Fibroblast of skin of back (primary cell): ENCODE results near the gene DDX10.
"Not testable (repeated sequence)": the region's sequence is repeated elsewhere in the genome, so short reads cannot be mapped to it uniquely, and the experiment has no call there.

Experiments used
- DNase-seq: peaks from one replicate; pipeline ENCODE4 v3.0.0-alpha.2; 2013

DDX10 gene

DNA sequence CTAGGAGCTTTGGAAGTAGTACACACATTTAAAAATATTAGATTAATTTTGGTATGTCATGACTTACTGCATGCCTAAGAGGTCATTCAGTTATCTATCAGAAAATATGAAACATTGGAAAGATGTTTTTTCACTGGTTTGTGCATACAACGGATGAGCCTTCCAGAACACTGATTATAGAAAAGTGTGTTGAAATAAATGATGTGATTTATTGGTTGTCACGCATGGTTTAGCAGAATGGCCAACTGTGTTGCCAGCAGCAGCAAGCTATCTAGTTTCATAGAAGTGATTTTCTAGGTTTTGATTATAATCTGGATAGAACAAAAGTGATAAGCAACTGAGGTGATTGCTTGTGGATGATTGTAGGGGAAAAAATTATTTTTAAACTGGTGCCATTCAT lies 53.6 kb downstream of the DDX10 start:
- no peak for DNase-seq

DNA sequence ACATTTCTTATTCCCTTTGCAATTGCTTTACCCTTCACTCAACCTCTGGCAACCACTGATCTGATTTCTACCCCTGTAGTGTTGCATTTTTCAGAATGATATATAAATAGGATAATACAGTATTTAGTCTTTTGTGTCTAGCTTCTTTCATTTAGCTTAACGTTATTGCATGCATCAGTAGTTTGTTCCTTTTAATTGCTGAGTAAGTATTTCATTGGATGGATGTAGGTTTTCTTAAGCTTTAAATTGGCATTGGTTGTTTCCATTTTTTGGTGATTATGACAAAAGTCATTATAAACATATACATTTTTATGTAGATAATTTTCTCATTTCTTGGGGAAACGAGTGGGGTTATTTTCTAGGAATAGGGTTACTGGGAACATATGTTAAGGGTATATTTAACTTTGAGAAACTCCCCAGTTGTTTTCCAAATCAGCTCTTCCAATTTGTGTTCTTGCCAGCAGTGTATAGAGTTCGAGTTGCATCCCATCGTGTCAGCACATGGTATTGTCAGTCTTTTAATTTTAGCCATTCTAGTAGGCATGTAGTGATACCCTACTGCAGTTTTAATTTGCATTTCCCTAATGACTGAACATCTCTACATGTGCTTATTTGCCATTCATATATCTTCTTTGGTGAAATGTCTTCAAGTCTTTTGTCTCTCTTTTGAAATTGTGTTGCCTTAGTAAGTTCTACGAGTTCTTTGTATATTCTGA lies 60.3 kb downstream of the DDX10 start:
- no peak for DNase-seq

DNA sequence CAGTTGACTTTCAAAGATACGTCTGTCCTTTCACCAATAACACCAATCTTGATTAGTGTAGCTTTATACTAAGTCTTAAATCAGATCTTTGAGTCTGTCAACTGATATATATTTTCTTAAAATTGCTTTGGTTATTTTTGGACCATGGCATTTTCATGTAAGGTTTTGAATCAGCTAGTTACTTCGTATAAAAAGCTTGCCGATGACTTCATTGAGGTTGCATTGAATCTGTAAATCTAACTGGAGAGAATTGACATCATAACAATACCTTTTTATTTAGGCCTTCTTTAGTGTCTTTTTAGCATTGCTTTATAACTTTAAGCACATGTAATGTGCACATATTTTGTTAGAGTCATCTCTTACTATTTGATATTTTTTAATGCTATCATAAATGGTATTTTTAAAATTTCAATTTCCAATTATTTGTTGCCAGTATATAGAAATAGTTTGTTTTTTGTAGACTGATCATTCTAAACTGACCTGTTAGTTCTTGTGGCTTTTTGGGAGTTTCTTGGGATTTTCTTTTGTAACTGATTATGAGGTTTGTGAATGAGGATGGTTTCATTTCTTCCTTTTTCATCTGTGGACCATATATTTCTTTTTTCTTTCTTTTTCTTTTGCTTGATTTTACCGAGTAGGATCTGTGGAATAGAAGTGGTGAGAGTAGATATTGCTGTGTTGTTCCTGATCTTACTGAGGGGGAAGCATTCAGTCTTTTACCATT lies 61.4 kb downstream of the DDX10 start:
- DNase-seq, result no peak

DNA sequence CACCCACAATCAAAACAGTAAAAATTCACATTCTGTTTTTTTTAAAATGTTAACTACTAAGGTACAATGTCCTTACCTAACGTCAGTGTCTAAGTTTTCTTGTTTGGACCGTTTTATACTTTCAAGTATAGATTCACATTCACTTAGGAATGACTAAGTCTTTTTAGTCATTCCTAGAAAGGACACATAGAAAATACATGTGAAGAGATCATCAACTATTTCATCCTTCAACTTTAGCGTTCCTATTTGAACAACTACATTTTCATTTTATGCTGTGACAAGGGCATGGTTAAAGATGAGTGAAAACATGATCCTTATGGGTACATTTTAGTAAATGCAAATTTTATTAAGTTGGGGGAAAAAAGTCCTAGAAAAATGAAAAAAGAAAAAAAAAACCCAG lies 62.8 kb downstream of the DDX10 start:
- no peak for DNase-seq

DNA sequence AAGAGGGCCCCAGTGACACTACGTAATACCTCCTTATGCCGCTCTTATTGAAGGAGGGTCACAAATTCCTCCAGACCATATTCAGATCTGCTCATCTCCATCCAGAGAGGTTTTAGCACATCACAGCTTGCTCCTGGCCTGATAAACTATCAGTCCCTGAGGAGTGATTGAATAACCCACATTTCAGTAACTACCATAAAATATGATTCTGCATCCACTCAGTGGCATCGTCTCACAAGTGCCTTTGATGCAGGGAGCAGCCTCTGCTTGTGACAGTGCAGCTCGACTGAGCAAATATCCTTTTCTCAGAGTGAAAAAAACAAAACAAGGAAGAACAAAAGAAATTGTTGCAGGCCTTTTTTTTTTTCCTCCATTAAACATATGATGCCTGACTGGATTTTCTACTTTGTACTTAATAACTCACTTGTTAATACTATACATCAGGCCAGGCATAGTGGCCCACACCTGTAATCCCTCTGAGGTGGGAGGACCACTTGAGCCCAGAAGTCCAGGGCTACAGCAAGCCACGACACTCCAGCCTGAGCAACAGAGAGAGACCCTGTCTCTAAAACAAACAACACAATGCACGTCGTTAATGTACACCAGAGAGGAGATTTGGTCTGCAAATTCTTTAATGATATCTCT lies 64.5 kb downstream of the DDX10 start:
- DNase-seq, result no peak

DNA sequence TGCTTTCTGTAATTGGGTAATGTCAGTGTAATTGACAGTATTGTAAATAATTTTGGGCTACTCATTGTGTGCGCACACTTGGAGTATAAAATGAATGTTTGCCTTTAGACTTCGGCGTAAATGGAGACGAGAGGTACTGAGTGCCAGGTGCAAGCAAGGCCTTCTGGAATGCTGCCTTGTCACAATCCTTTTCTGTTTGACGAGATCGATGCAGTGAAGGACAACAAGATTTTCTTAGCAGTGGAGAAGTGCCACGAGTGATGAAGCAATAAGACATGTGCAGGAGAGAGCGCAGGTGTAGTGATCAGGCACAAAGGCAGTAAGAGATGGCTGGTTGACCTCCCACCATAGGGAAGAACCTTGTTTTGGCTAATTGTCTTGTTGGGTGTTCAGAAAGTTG lies 67.5 kb downstream of the DDX10 start:
- no peak for DNase-seq

DNA sequence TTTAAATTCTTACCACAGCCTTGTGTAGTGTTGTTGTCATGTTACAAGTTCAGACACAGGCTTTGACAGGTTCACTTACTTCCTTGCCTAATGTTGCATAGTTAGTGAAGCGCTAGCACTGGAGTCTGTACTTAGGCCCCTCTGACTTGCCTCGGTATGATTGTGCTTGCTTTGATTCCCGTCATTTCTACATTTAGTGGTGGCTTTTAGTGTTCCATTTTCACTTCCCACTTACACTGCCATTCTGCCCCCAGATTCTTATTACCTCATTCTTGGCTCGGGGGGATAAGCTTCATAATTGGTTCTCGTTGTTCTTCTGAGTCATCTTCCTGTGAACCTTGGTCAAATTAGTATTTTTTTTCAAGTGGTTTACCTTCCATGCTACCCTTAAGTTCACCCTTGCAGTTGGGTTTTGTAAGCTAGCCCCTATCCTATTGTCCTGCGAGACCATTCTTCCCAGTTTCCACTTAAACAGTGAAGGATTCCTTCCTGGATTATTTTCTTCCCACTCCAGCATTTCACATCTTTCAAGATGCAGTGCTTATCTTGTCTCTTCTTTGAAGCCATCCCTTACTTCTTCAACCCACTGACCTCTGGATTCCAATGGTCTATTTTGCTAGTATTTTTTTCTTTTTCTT lies 68.7 kb downstream of the DDX10 start:
- peak; percentile 64 for DNase-seq

DNA sequence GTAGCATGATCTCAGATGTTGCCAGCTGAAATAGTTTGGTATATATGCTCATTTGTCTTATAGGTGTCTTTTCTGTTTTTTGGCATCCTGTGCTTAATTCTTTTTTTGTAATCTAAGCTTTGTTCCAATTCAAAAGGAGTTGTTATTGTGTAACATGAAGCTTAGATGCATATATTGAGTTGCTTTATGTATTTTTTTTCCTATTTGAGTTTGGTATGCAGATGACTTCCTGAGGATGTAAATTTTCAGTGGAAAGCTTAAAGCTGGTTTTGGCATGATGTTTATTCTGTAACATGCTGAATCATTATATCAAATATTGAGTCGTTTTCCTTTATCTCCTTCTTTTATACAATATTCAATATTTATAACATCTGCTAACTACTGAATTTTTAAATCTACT lies 69.4 kb downstream of the DDX10 start:
- DNase-seq, result no peak

DNA sequence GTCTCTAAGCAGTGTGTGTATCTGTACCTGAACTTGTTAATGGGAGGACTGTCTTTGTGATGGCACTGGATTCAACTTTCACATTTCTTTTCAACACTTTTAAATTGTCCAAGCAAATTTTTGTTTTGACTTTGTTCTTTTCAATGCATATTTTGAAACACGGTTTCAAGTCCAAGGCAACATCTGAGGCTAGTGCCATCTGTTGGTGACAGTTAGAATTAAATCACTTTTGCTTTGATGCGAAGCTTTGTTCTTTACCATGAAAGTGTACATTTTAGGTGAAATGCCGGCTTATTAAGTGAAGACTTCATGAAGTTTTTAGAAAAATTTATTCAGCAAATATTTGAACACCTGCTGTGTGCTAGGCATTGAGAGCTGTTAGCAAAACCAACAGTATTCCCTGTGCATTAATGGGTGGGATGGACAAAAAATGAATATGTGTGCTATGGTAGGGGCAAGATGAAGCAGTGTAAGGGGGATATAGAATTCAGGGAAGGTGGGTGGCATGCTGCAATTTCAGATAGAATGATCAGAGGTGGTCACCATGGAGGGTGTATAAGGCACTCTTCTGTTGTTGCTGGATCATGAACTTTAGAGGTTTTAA lies 70.2 kb downstream of the DDX10 start:
- DNase-seq, result peak; percentile 24

DNA sequence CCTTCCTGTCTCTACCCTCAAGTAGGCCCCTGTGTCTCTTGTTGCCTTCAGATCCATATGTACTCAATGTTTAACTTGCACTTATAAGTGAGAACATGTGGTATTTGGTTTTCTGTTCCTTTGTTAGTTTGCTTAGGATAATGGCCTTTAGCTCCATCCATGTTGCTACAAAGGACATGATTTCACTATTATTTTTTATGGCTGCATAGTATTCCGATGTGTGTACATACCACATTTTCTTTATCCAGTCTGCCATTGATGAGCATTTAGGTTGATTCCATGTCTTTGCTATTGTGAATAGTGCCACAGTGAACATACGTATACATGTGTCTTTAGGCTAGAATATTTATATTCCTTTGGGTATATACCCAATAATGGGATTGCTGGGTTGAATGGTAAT lies 75.3 kb downstream of the DDX10 start:
- not testable (repeated sequence) for DNase-seq

DNA sequence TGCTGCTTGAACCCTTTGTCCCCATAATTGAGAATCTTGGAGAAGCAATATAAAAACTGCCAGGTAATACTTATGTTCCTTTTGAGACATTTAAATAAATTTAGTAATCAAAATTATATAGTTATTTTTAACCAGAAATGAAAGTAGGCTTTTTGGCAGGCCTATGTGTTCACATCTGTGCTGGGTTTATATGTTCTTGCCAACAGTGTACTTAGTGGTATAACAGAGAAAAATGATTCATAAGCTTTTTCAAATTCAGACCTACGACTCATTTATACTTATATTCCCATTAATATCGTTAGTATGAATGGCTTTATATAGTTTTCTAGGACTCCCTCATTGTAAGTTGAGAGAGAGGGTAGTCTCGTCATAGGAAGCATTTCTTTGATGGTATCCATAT lies 79.0 kb downstream of the DDX10 start:
- no peak for DNase-seq

DNA sequence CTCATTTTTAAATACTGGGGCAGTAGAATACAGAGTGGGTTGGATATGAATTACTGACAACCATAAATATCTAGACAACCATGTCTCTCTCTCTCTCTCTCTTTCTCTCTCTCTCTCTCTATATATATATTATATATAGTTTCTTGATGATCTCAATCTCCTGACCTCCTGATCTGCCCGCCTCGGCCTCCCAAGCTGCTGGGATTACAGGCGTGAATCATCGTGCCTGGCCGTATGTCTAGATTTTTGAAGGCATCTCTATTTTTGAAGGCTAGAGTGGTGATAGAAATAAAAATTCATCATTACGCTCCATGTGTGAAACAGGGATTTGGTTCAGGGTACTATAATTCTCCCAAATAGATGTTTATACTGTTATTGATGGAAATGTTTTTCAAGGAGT lies 84.1 kb downstream of the DDX10 start:
- DNase-seq, result no peak

DNA sequence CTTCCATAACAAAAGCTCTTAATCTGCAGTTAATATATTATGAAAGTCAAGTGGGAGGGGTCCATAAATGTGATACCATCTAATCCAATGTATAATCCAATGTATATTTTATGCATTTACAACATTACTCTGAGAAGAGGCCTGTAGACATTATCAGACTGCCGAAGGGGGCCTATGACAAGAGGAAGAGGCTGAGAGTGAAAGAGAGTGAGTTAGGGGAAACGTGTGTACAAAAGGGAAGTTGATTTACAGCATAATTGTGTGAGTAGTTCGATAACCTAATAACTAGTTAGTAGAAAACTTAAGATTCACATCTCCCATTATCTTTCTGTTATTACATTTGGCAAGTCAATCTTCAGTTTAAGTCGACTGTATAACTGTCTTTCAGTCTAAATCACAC lies 86.6 kb downstream of the DDX10 start:
- no peak for DNase-seq

DNA sequence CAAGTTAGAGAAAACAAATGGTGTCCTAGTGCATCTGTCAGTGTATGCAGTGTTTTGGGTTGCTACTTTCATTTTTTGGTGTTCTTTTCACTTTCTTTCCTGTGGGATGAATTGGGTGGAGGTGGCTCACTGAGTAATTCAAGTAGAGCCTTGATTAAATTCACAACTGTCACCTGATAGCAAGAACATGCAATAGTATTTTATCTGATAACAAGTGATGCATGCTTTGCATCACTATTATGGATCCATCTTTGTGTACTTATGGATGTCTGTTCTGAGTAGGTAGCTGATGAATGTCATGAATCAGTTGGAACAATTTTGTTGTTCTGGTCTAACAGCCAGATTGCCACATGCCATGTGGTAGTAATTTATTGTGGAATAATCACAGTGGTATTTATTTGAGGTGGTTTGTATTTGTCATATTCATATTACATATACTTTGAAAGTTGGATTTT lies 87.5 kb downstream of the DDX10 start:
- DNase-seq, result no peak

DNA sequence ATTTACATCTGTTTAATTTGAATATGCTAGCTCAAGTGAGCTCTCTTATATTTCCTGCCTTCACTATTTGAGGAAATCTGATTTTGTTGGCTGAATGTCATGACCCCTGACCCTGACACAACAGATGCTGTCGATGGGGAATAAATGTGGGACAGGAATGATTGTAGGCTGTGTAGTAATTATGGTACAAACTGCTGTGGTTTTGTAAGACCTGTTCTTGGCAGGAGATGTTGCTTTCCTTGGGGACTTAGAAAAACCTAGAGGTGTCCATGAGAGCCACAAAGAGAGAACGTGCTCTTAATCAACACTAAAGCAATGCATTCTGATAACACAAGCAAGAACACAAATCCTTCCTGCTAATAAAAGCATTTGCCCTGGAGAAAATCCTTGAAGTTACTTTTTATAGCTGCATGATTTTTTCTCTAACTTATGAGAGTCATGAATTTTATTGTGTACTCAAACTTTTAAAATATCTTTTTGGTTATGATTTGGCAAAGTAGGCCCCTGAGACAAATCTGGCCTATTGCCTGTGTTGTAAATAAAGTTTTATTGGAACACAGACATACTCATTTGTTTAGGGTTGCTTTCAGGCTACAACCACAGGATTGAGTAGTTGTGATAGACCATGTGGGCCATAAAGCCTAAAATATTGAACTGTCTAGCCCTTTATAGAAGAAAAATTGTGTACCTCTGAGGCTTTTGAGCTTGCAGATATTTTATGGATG lies 90.2 kb downstream of the DDX10 start:
- no peak for DNase-seq

DNA sequence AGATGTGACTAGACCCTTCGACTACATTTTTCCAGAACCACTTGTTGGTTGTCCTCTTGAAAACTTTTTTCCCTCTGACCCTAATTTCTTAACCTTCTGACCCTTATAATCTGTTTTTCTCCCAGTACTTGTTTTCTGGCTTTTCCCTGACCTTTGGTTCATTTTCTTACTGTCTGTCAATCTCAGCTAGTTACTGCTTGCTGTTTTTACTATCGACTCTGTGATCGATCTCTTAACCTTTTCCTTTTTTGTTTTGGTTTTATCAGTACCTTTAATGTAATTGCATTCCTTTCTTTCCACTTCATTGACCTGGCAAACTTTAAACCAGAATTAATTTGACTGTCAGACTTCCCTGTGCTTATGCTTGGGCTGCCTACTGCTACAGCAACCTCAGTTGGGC lies 92.8 kb downstream of the DDX10 start:
- no peak for DNase-seq

DNA sequence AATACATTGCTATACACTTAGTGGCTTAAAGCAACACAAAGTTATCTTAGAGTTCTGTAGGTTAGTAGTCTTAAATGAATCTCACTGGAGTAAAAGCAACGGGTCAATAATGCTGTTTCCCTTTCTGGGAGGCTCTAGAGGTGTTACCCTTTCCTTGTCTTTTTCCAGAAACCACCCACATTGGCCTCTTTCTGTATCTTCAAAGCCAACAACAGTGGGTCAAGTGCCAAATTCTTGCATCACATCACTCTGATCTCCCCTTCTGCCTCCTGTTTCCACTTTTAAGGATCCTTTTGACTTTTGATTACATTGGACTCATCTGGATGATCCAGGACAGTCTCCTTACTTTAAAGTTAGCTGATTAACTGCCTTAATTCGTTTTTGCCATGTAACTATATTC lies 93.6 kb downstream of the DDX10 start:
- no peak for DNase-seq

DNA sequence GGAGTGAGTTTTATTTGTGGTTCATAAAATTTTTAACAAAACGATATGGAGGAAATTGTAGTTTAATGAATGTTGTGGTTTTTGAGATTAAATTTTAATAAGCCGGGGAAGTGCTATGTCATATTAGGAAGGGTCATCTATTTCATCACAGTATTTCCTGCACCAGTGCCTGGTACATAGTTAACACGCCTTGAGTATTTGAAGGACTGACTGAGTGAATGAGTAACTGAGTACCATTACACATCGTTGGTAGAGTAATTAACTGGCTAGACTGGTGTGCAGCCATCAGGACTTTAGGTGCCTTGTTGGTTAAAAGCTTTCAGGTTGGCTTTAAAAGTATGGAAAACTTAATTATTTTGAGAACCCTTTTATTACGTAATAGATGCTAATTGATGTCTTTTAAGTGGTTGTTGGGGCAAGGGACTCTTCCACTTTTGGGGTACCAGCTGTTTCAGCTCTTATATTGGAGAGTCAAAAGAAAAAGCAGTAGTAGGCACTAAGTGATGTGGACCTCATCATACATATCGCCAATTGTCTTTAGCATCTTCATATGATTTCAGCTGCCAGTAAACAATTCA lies 101.8 kb downstream of the DDX10 start:
- DNase-seq, result no peak

DNA sequence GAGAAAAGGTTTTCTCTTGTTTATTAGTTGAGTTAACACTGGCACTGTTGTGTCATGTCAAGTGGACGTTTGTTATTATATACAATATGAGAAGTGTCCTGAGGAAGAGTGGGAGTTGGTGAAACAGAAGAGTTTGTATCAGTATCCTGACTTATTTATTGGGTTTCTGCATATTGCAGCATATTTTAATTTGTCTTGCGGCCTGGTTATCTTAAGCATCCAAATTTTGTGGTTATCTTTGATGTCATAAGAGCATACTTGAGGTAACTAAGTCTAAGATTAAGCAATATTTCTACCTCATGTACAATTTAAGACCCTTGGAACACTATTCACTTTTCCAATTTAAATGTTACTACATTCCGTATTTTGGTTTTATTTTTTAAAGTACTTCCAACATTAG lies 103.5 kb downstream of the DDX10 start:
- DNase-seq, result no peak

DNA sequence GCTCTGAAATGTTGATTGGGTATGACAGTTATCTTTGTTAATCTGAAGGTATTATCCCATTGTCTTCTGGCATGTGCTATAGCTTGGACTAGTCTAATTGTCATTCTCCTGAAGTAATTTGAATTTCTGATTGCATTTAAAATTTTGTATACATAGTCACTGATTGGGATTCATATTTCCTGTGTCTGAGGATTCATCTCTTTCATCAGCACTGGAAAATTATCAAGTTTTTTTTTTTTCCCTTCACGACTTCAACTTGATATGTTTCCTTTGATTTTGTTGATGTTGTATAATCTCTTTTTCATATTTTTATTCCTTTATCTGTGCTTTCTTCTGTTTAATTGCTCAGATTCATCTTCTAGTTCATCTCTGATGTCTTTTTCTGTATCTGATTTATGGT lies 104.1 kb downstream of the DDX10 start:
- DNase-seq, result no peak

DNA sequence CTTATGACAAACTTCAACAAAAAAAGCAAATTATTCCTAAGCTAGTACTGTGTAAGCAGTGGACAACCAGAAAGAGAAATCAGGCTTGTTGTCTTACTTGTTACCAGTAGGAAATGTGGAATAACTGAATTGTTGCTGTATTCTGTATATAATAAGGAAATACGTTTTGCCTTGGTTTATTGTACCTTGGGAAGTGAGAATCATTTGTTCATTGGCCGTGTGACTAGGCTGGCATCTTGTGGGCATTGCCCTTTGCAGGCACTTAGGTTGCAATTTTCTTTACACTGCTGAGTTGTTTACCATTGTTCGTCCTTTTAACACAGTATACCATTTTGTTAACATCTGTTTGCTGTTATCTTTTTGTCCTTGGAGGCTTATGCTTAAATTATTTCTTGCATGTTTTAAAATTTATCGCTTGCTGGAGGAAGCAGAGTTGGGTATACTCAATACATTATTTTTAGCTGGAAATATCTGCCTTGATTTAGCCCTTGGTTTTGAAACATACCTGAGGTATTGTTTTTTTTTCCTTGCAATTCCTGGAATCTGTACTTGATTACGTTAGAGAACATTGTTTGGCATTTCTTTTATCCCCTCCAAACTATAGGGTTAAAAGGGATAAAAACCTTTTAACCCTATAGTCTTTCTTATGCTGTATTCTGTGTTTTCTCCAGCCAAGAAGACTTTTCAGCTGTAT lies 109.3 kb downstream of the DDX10 start:
- no peak for DNase-seq
